Loucy (cell line): ENCODE measurements around the gene POU5F1.
A peak's percentile ranks its signal among the peaks of the same experiment; 100 is the strongest.
"Not testable (repeated sequence)": the region's sequence is repeated elsewhere in the genome, so short reads cannot be mapped to it uniquely, and the experiment has no call there.

Experiments used
- H2AFZ ChIP-seq: fragments of 200-600 bp; sonication (generic); 2 replicates; pipeline ENCODE4 v1.6.0; 2016; ENCODE audit warnings: antibody characterized with exemption, mild to moderate bottlenecking, low read length, moderate library complexity
- H3F3A ChIP-seq: fragments of 200-600 bp; 2 replicates; pipeline ENCODE4 v1.6.0; 2016; ENCODE audit warnings: antibody characterized with exemption, low read depth, mild to moderate bottlenecking
- H3K27me3 ChIP-seq: fragments of 200-600 bp; sonication (generic); 2 replicates; pipeline ENCODE4 v1.6.1; 2014; ENCODE audit warnings: low read length, mild to moderate bottlenecking; ENCODE audit not compliant: insufficient read depth, poor library complexity, severe bottlenecking
- H3K36me3 ChIP-seq: fragments of 200-600 bp; sonication (generic); 2 replicates; pipeline ENCODE4 v1.6.1; 2016; ENCODE audit warnings: low read length; ENCODE audit not compliant: insufficient read depth
- H3K4me1 ChIP-seq: fragments of 200-600 bp; sonication (generic); 2 replicates; pipeline ENCODE4 v1.5.1; 2014; ENCODE audit warnings: low read length, mild to moderate bottlenecking; ENCODE audit not compliant: insufficient read depth, poor library complexity, severe bottlenecking
- H3K4me2 ChIP-seq: fragments of 200-600 bp; sonication (generic); 2 replicates; pipeline ENCODE4 v1.6.0; 2014; ENCODE audit warnings: antibody characterized with exemption, low read length, low read depth, mild to moderate bottlenecking; ENCODE audit not compliant: poor library complexity, severe bottlenecking
- H3K4me3 ChIP-seq: fragments of 200-600 bp; sonication (generic); 2 replicates; pipeline ENCODE4 v1.5.1; 2014; ENCODE audit warnings: low read length, mild to moderate bottlenecking, mixed read lengths; ENCODE audit not compliant: poor library complexity, severe bottlenecking
- H3K79me2 ChIP-seq: fragments of 200-600 bp; sonication (generic); 2 replicates; pipeline ENCODE4 v1.6.1; 2014; ENCODE audit warnings: low read length; ENCODE audit not compliant: insufficient read depth
- H3K9ac ChIP-seq: fragments of 200-600 bp; sonication (generic); 2 replicates; pipeline ENCODE4 v1.6.0; 2014; ENCODE audit warnings: mild to moderate bottlenecking, low read depth, low read length, moderate library complexity; ENCODE audit not compliant: poor library complexity, severe bottlenecking
- H3K9me2 ChIP-seq: fragments of 200-600 bp; sonication (generic); replicated peaks from 2 replicates; pipeline ENCODE4 v1.6.1; 2016; ENCODE audit warnings: low read depth, low read length, mixed read lengths
- H3K9me3 ChIP-seq: fragments of 200-600 bp; sonication (generic); 2 replicates; pipeline ENCODE4 v1.6.1; 2014; ENCODE audit warnings: mild to moderate bottlenecking, antibody characterized with exemption, low read length, low read depth; ENCODE audit not compliant: insufficient read depth
- H4K20me1 ChIP-seq: fragments of 200-600 bp; sonication (generic); 2 replicates; pipeline ENCODE4 v1.6.0; 2014; ENCODE audit warnings: antibody characterized with exemption, low read length, mild to moderate bottlenecking; ENCODE audit not compliant: insufficient read depth, poor library complexity, severe bottlenecking
- EZH2phosphoT487 ChIP-seq: fragments of 200-600 bp; IDR thresholded peaks from 2 replicates; pipeline ENCODE4 v1.6.1; 2018; ENCODE audit warnings: antibody characterized with exemption, mild to moderate bottlenecking, moderate library complexity, borderline replicate concordance
- TF ChIP-seq, protein P1 (sequence below): fragments of 200-600 bp; sonication (generic); conservative IDR thresholded peaks from 2 replicates; pipeline ENCODE4 v1.5.1; 2014; ENCODE audit warnings: mild to moderate bottlenecking, antibody characterized with exemption, low read length

Gene POU5F1

GRCh38 chr6:31183287-31183686 is 12.8 kb upstream of the POU5F1 start:
- not testable (repeated sequence) for H3K9me3 ChIP-seq, H3K4me2 ChIP-seq

DNA sequence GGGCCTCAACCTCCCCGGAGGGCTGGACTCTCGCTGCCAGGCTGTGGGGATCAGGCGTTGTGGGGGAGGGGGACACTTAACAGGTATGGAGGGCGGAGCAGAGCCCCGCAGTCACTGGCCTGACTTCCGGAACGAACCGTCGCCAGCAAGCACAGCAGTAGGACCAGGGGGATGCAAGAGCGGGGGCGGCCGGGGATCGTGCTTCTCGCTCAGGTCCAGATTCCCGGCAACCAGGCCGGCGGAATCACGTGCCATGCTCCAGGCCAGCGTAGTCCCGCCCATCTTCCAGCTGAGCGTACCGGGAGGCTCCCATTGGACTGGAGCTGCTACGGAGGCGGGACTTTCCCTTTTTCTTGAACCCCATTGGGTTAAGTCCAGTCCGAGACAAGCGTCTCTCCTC is 10.0 kb upstream of the POU5F1 start:
- Histone ChIP-seq H4K20me1 (no peaks in the 10 kb centered on the region), H3K4me1 (no peaks in the 10 kb centered on the region), H3F3A (no peaks in the 10 kb centered on the region), H3K9me2 (no peaks in the 10 kb centered on the region), H3K9me3 (no peaks in the 10 kb centered on the region), H3K4me3 (peak overlapping the region; percentile 75), H3K27me3 (no peaks in the 10 kb centered on the region), H3K9ac (peak overlapping the region; percentile 65), H3K36me3 (no peaks in the 10 kb centered on the region), H3K4me2 (peak overlapping the region; percentile 60), H3K79me2 (peaks cover 3% of the 10 kb centered on the region; the same call in 1 of the 2 replicates), H2AFZ (peak overlapping the region; percentile 43; the same call in 1 of the 2 replicates)
- no peak for TF ChIP-seq EZH2phosphoT487
- TF ChIP-seq, protein P1, sequence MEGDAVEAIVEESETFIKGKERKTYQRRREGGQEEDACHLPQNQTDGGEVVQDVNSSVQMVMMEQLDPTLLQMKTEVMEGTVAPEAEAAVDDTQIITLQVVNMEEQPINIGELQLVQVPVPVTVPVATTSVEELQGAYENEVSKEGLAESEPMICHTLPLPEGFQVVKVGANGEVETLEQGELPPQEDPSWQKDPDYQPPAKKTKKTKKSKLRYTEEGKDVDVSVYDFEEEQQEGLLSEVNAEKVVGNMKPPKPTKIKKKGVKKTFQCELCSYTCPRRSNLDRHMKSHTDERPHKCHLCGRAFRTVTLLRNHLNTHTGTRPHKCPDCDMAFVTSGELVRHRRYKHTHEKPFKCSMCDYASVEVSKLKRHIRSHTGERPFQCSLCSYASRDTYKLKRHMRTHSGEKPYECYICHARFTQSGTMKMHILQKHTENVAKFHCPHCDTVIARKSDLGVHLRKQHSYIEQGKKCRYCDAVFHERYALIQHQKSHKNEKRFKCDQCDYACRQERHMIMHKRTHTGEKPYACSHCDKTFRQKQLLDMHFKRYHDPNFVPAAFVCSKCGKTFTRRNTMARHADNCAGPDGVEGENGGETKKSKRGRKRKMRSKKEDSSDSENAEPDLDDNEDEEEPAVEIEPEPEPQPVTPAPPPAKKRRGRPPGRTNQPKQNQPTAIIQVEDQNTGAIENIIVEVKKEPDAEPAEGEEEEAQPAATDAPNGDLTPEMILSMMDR = no peak

More at GRCh38 chr6:31183287-31183686, 12.8 kb upstream of the POU5F1 start:
- H3K4me3 ChIP-seq, H3K4me1 ChIP-seq, H3K9ac ChIP-seq, H3K36me3 ChIP-seq, H3K79me2 ChIP-seq, H2AFZ ChIP-seq, H3F3A ChIP-seq, H3K9me2 ChIP-seq, H3K27me3 ChIP-seq, H4K20me1 ChIP-seq: not testable (repeated sequence)

DNA sequence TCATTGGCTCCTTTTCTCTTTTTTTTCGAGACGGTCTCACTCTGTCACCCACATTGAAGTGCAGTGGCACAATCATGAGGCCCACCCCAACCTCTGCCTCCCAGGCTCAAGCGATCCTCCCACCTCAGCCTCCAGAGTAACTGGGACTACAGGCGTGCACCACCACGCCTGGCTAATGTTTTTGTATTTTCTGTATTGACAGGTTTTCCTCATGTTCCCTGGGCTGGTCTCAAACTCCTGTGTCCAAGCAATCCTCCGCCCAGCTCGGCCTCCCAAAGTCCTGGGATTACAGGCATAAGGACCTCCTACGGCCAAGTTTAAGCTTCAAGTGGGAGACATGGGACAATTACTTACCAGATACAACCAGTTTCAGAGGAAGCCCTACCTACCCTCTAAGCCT is 9.4 kb upstream of the POU5F1 start:
- H3K27me3 ChIP-seq = no peaks in the 10 kb centered on the region
- H3K4me2 ChIP-seq = peak overlapping the region; percentile 60
- H3K36me3 ChIP-seq = no peaks in the 10 kb centered on the region
- H4K20me1 ChIP-seq = no peaks in the 10 kb centered on the region
- no peaks in the 10 kb centered on the region for H3K4me1 ChIP-seq
- no peaks in the 10 kb centered on the region for H3K9me3 ChIP-seq
- TF ChIP-seq, protein P1 = no peak
- TF ChIP-seq EZH2phosphoT487 = no peak
- H3K4me3 ChIP-seq = peak overlapping the region; percentile 75
- H3K9ac ChIP-seq = peak overlapping the region; percentile 65
- no peaks in the 10 kb centered on the region for H3K9me2 ChIP-seq
- peaks cover 3% of the 10 kb centered on the region; the same call in 1 of the 2 replicates for H3K79me2 ChIP-seq
- H3F3A ChIP-seq = no peaks in the 10 kb centered on the region
- H2AFZ ChIP-seq = no peak overlapping the region

DNA sequence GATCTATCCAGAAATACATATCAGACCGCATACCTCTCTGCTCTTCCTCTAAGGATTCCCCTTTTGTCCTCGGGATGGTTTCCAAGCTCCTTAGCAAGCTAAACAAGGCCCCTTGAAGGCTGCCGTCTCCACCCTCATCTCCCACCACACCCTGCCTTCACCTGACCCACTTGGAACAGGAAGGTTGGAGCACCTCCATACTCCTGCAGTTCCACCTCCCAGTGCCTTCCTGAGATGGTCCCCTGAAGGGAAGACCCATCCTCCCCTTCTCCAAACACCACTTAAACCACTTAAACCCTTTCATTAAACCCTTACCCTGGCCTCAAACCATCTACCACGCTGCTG is 8.5 kb upstream of the POU5F1 start:
- H3K4me2 ChIP-seq = peak overlapping the region; percentile 17
- H3K79me2 ChIP-seq = peaks cover 3% of the 10 kb centered on the region; the same call in 1 of the 2 replicates
- no peak overlapping the region for H3K4me3 ChIP-seq
- no peaks in the 10 kb centered on the region for H3K9me3 ChIP-seq
- no peaks in the 10 kb centered on the region for H3K9me2 ChIP-seq
- H3K9ac ChIP-seq = no peak overlapping the region
- TF ChIP-seq, protein P1 = no peak
- no peak for TF ChIP-seq EZH2phosphoT487
- H3K36me3 ChIP-seq = no peaks in the 10 kb centered on the region
- no peaks in the 10 kb centered on the region for H3K4me1 ChIP-seq
- no peaks in the 10 kb centered on the region for H3K27me3 ChIP-seq
- no peaks in the 10 kb centered on the region for H4K20me1 ChIP-seq
- H3F3A ChIP-seq = no peaks in the 10 kb centered on the region
- no peak overlapping the region for H2AFZ ChIP-seq
